H1 (cell line): ENCODE results near the gene GIPC2. TPM values are rescaled to one million over a fixed set of nuclear protein-coding genes. Genes with fewer than 3 reads are reported as not detected.

Source experiments
- HDAC6 ChIP-seq: IDR thresholded peaks from one replicate; pipeline ENCODE4 v1.7.1; 2012; ENCODE audit warnings: low read depth, mild to moderate bottlenecking, inconsistent platforms, low read length, moderate library complexity
- KDM1A ChIP-seq: fragments of 200-600, 300-600 bp; sonication (generic); IDR thresholded peaks from 2 replicates; pipeline ENCODE4 v1.7.1; 2016; ENCODE audit warnings: mild to moderate bottlenecking, low read length, borderline replicate concordance
- polyA plus RNA-seq, 7 experiments: library from polyadenylated mRNA; depleted of rRNA in 3 of 7; stranded (reverse) in 5 of 7; unstranded in 2 of 7; fragments of >200 nt in 5 of 7; fragments of 200-250 nt in 2 of 7; gene quantifications; 1 replicate in 5 of 7; 2 replicates in 1 of 7; 4 replicates in 1 of 7; pipeline versions ENCODE4 v1.2.1 to v1.2.3, GENCODE V29; 2011 to 2013; ENCODE audit warnings: missing spikeins in 2 of 7, mixed read lengths in 2 of 7
- total RNA-seq: library from RNA; stranded (reverse); fragmentation: NEBNext Ultra II Directional; extraction: Animal tissue kit (Norgen Biotek cat#: 25700); gene quantifications from 2 replicates; pipeline ENCODE4 v1.2.1, GENCODE V29; 2021
- TF ChIP-seq, protein P1 (sequence below): fragments of 300-600 bp; sonication (generic); IDR thresholded peaks from 2 replicates; pipeline ENCODE4 v1.7.1; 2012; ENCODE audit warnings: low read length, moderate library complexity, mild to moderate bottlenecking, inconsistent platforms; ENCODE audit not compliant: insufficient replicate concordance

The GIPC2 gene
- total and polyA plus RNA-seq, 2 of the 8 experiments (the other 6 are each of a cell fraction or from before 2014, with no cell fraction given) = 0.29 to 0.69 TPM

GRCh38 chr1:78102916-78103315, 57.1 kb downstream of the GIPC2 start (continued):
- TF ChIP-seq, protein P1, sequence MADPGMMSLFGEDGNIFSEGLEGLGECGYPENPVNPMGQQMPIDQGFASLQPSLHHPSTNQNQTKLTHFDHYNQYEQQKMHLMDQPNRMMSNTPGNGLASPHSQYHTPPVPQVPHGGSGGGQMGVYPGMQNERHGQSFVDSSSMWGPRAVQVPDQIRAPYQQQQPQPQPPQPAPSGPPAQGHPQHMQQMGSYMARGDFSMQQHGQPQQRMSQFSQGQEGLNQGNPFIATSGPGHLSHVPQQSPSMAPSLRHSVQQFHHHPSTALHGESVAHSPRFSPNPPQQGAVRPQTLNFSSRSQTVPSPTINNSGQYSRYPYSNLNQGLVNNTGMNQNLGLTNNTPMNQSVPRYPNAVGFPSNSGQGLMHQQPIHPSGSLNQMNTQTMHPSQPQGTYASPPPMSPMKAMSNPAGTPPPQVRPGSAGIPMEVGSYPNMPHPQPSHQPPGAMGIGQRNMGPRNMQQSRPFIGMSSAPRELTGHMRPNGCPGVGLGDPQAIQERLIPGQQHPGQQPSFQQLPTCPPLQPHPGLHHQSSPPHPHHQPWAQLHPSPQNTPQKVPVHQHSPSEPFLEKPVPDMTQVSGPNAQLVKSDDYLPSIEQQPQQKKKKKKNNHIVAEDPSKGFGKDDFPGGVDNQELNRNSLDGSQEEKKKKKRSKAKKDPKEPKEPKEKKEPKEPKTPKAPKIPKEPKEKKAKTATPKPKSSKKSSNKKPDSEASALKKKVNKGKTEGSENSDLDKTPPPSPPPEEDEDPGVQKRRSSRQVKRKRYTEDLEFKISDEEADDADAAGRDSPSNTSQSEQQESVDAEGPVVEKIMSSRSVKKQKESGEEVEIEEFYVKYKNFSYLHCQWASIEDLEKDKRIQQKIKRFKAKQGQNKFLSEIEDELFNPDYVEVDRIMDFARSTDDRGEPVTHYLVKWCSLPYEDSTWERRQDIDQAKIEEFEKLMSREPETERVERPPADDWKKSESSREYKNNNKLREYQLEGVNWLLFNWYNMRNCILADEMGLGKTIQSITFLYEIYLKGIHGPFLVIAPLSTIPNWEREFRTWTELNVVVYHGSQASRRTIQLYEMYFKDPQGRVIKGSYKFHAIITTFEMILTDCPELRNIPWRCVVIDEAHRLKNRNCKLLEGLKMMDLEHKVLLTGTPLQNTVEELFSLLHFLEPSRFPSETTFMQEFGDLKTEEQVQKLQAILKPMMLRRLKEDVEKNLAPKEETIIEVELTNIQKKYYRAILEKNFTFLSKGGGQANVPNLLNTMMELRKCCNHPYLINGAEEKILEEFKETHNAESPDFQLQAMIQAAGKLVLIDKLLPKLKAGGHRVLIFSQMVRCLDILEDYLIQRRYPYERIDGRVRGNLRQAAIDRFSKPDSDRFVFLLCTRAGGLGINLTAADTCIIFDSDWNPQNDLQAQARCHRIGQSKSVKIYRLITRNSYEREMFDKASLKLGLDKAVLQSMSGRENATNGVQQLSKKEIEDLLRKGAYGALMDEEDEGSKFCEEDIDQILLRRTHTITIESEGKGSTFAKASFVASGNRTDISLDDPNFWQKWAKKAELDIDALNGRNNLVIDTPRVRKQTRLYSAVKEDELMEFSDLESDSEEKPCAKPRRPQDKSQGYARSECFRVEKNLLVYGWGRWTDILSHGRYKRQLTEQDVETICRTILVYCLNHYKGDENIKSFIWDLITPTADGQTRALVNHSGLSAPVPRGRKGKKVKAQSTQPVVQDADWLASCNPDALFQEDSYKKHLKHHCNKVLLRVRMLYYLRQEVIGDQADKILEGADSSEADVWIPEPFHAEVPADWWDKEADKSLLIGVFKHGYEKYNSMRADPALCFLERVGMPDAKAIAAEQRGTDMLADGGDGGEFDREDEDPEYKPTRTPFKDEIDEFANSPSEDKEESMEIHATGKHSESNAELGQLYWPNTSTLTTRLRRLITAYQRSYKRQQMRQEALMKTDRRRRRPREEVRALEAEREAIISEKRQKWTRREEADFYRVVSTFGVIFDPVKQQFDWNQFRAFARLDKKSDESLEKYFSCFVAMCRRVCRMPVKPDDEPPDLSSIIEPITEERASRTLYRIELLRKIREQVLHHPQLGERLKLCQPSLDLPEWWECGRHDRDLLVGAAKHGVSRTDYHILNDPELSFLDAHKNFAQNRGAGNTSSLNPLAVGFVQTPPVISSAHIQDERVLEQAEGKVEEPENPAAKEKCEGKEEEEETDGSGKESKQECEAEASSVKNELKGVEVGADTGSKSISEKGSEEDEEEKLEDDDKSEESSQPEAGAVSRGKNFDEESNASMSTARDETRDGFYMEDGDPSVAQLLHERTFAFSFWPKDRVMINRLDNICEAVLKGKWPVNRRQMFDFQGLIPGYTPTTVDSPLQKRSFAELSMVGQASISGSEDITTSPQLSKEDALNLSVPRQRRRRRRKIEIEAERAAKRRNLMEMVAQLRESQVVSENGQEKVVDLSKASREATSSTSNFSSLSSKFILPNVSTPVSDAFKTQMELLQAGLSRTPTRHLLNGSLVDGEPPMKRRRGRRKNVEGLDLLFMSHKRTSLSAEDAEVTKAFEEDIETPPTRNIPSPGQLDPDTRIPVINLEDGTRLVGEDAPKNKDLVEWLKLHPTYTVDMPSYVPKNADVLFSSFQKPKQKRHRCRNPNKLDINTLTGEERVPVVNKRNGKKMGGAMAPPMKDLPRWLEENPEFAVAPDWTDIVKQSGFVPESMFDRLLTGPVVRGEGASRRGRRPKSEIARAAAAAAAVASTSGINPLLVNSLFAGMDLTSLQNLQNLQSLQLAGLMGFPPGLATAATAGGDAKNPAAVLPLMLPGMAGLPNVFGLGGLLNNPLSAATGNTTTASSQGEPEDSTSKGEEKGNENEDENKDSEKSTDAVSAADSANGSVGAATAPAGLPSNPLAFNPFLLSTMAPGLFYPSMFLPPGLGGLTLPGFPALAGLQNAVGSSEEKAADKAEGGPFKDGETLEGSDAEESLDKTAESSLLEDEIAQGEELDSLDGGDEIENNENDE = no peak
- no peak for TF ChIP-seq HDAC6
- no peak for TF ChIP-seq KDM1A
